PC-3 (cell line): ENCODE results near the gene FANCC.

Source experiments
- CTCF ChIP-seq: fragments of 300-600 bp; sonication (generic); conservative IDR thresholded peaks from 2 replicates; pipeline ENCODE4 v1.5.1; 2017; ENCODE audit warnings: antibody characterized with exemption, low read depth, mild to moderate bottlenecking, low read length
- EZH2 ChIP-seq: fragments of 300-600 bp; sonication (generic); IDR thresholded peaks from one replicate; pipeline ENCODE4 v1.6.1; 2017; ENCODE audit warnings: antibody characterized with exemption, mild to moderate bottlenecking, low read length; ENCODE audit not compliant: unreplicated experiment
- EZH2phosphoT487 ChIP-seq: fragments of 300-600 bp; sonication (generic); IDR thresholded peaks from 2 replicates; pipeline ENCODE4 v1.6.1; 2018; ENCODE audit warnings: mild to moderate bottlenecking, antibody characterized with exemption, low read length, borderline replicate concordance

- no peak for TF ChIP-seq EZH2
- TF ChIP-seq CTCF = no peak
- TF ChIP-seq EZH2phosphoT487 = no peak
Observed at GRCh38 chr9:95062596-95063065, 254.9 kb downstream of the FANCC start.
